DND-41 (cell line): Measurements from ENCODE around the gene SNRPB2.

Experiments
- ATAC-seq: fragments of 200-7000 bp; cut with Tn5 transposase; 3 replicates; pipeline ENCODE4 v1.9.1; 2021; ENCODE audit warnings: low read depth; ENCODE audit not compliant: insufficient read depth
- DNase-seq: peaks from one replicate; pipeline ENCODE4 v3.0.0-alpha.2; 2020
- H2AFZ ChIP-seq: 2 replicates; pipeline ENCODE4 v1.6.0; 2012; ENCODE audit warnings: low read depth, low read length
- H3K27ac ChIP-seq: 2 replicates; pipeline ENCODE4 v1.5.1; 2012; ENCODE audit warnings: low read length, inconsistent platforms
- H3K27me3 ChIP-seq: fragments of 200-600 bp; sonication (generic); 2 replicates; pipeline ENCODE4 v1.6.0; 2012; ENCODE audit warnings: low read length, mild to moderate bottlenecking, inconsistent platforms; ENCODE audit not compliant: insufficient read depth, poor library complexity
- H3K36me3 ChIP-seq: 2 replicates; pipeline ENCODE4 v1.5.1; 2012; ENCODE audit warnings: low read length, inconsistent platforms; ENCODE audit not compliant: insufficient read depth
- H3K4me1 ChIP-seq: 2 replicates; pipeline ENCODE4 v1.5.1; 2012; ENCODE audit warnings: mild to moderate bottlenecking, low read length; ENCODE audit not compliant: insufficient read depth
- H3K4me2 ChIP-seq: 2 replicates; pipeline ENCODE4 v1.6.0; 2012; ENCODE audit warnings: mild to moderate bottlenecking, moderate library complexity, low read length, inconsistent platforms; ENCODE audit not compliant: insufficient read depth
- H3K4me3 ChIP-seq, 2 experiments: fragments of 200-600 bp in 1 of 2; shearing (Covaris generic) in 1 of 2; 2 replicates each; pipeline ENCODE4 v1.5.1; 2012 to 2016; ENCODE audit warnings: inconsistent platforms in 2 of 2, low read length in 2 of 2, mild to moderate bottlenecking in 2 of 2, low read depth in 1 of 2, moderate library complexity in 1 of 2
- H3K79me2 ChIP-seq: 2 replicates; pipeline ENCODE4 v1.6.0; 2012; ENCODE audit warnings: low read length, inconsistent platforms; ENCODE audit not compliant: insufficient read depth
- H3K9ac ChIP-seq: 2 replicates; pipeline ENCODE4 v1.6.0; 2012; ENCODE audit warnings: low read depth, mild to moderate bottlenecking, inconsistent platforms, low read length, moderate library complexity
- H3K9me3 ChIP-seq: 2 replicates; pipeline ENCODE4 v1.5.1; 2012; ENCODE audit warnings: low read length, moderate library complexity, mild to moderate bottlenecking, inconsistent platforms; ENCODE audit not compliant: insufficient read depth, severe bottlenecking
- H4K20me1 ChIP-seq: 2 replicates; pipeline ENCODE4 v1.6.0; 2012; ENCODE audit warnings: low read length; ENCODE audit not compliant: insufficient read depth
- CTCF ChIP-seq: IDR thresholded peaks from 2 replicates; pipeline ENCODE4 v1.5.1; 2012; ENCODE audit warnings: borderline replicate concordance, low read length, moderate library complexity, mild to moderate bottlenecking; ENCODE audit not compliant: poor library complexity, severe bottlenecking; ENCODE audit errors: extremely low read depth
- EZH2 ChIP-seq: IDR thresholded peaks from 3 replicates; pipeline ENCODE4 v1.6.1; 2012; ENCODE audit warnings: borderline replicate concordance, low read depth, mild to moderate bottlenecking, moderate library complexity, low read length, inconsistent platforms; ENCODE audit not compliant: severe bottlenecking

SNRPB2 gene

GRCh38 chr20:16758454-16759180 lies 28.8 kb downstream of the SNRPB2 start:
- H3K79me2 ChIP-seq: no peaks in the 10 kb centered on the region
- no peak overlapping the region for H3K4me3 ChIP-seq
- TF ChIP-seq EZH2 (no peak), CTCF (no peak)
- no peak overlapping the region for H3K27ac ChIP-seq
- no peaks in the 10 kb centered on the region for H3K36me3 ChIP-seq
- no peak overlapping the region for H3K9ac ChIP-seq
- no peak overlapping the region for H2AFZ ChIP-seq
- no peak overlapping the region for H3K4me2 ChIP-seq
- no peaks in the 10 kb centered on the region for H3K9me3 ChIP-seq
- H3K27me3 ChIP-seq: peaks cover 10% of the 10 kb centered on the region
- DNase-seq (no peak), ATAC-seq (no peak)
- H3K4me1 ChIP-seq: no peaks in the 10 kb centered on the region
- no peaks in the 10 kb centered on the region for H4K20me1 ChIP-seq

DNA sequence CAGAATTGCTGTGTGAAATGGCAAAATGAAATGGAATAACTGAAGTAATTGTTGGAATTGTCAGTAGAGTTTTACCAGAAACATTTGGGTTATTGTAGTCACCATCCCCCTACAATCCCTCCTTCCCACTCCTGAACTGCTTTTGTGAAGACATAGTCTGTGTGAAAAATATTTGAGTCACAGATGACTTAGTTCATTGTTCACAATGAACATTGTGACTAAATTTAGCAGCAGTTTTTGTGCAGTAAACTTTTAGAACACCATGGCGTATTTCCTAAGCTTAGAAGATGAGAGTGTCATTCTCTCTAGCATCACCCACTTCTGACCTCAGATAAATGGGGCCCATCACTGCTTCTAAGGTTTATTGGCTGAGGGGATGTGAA lies 29.3 kb downstream of the SNRPB2 start:
- no peak for DNase-seq

GRCh38 chr20:16760431-16761304 lies 30.8 kb downstream of the SNRPB2 start:
- Histone ChIP-seq H3K79me2 (no peaks in the 10 kb centered on the region), H4K20me1 (no peaks in the 10 kb centered on the region), H3K4me3 (no peak overlapping the region), H3K9ac (no peak overlapping the region), H3K4me1 (no peaks in the 10 kb centered on the region), H2AFZ (no peak overlapping the region), H3K27me3 (peaks cover 22% of the 10 kb centered on the region), H3K4me2 (no peak overlapping the region), H3K27ac (no peak overlapping the region), H3K9me3 (no peaks in the 10 kb centered on the region), H3K36me3 (no peaks in the 10 kb centered on the region)
- DNase-seq: no peak
- no peak for ATAC-seq
- TF ChIP-seq CTCF (no peak), EZH2 (no peak)

More for the DNA sequence above, 29.3 kb downstream of the SNRPB2 start:
- H3K9me3 ChIP-seq: no peaks in the 10 kb centered on the region
- H3K27ac ChIP-seq: no peak overlapping the region
- no peak overlapping the region for H3K4me3 ChIP-seq
- H3K79me2 ChIP-seq: no peaks in the 10 kb centered on the region
- H3K9ac ChIP-seq: no peak overlapping the region
- no peaks in the 10 kb centered on the region for H3K4me1 ChIP-seq
- no peaks in the 10 kb centered on the region for H3K36me3 ChIP-seq
- ATAC-seq: no peak
- H3K4me2 ChIP-seq: no peak overlapping the region
- H2AFZ ChIP-seq: no peak overlapping the region
- no peaks in the 10 kb centered on the region for H4K20me1 ChIP-seq
- TF ChIP-seq EZH2: no peak
- no peak for TF ChIP-seq CTCF
- H3K27me3 ChIP-seq: peaks cover 15% of the 10 kb centered on the region
